GM21526 (cell line): Measurements from ENCODE around the gene LRRC4B.

ENCODE experiments used
- ATAC-seq: cut with Tn5 transposase; IDR thresholded peaks from one replicate; pipeline ENCODE4 v1.9.1; 2021; ENCODE audit warnings: moderate library complexity; ENCODE audit not compliant: unreplicated experiment, low FRiP score

LRRC4B gene

GRCh38 chr19:50467566-50467965 lies 100.7 kb downstream of the LRRC4B start:
- no peak for ATAC-seq
